Panc1 (cell line): ENCODE data around the gene PAPSS1. TPM values are rescaled to one million over a fixed set of nuclear protein-coding genes. Genes with fewer than 3 reads are reported as not detected.

Source experiments
- ATAC-seq: fragments of 200-7000 bp; cut with Tn5 transposase; 2 replicates; pipeline ENCODE4 v1.9.1; 2020; ENCODE audit warnings: mild to moderate bottlenecking, moderate library complexity
- BruUV-seq: library from RNA; stranded (reverse); fragments of 400-500 nt; replicated peaks from 2 replicates; lab custom pipeline; 2021; lab: Mats Ljungman, UMichigan
- CTCF ChIA-PET: fragments of 300-600 bp; sonication (Branson Sonifier 250); formaldehyde crosslinking; loops from one replicate; lab custom pipeline; 2022; ENCODE audit warnings: antibody characterized with exemption; lab: Charles Lee
- POLR2A ChIA-PET: fragments of 300-600 bp; sonication (Branson Sonifier 250); formaldehyde crosslinking; loops from one replicate; lab custom pipeline; 2022; ENCODE audit warnings: antibody characterized with exemption; lab: Charles Lee
- DNase-seq: peaks from one replicate; pipeline ENCODE4 v3.0.0-alpha.2; 2010; ENCODE audit warnings: low read depth, low spot score
- H3K27ac ChIP-seq: 2 replicates; pipeline ENCODE4 v1.5.1; 2011; ENCODE audit warnings: mild to moderate bottlenecking, low read length, inconsistent platforms
- H3K27me3 ChIP-seq: fragments of 200-500 bp; sonication (Bioruptor generic); 2 replicates; pipeline ENCODE4 v1.6.0; 2014; ENCODE audit warnings: low read length, inconsistent platforms; ENCODE audit not compliant: control insufficient read depth, insufficient read depth
- H3K36me3 ChIP-seq: fragments of 200-500 bp; sonication (Bioruptor generic); 2 replicates; pipeline ENCODE4 v1.5.1; 2014; ENCODE audit warnings: inconsistent platforms, mild to moderate bottlenecking, low read length, moderate library complexity; ENCODE audit not compliant: control insufficient read depth, insufficient read depth
- H3K4me1 ChIP-seq: 2 replicates; pipeline ENCODE4 v1.5.1; 2011; ENCODE audit warnings: inconsistent platforms, mild to moderate bottlenecking, low read length, moderate library complexity; ENCODE audit not compliant: control insufficient read depth, insufficient read depth
- H3K4me3 ChIP-seq, 2 experiments: 2 replicates each; pipeline ENCODE4 v1.5.1; 2011 to 2012; ENCODE audit warnings: low read depth in 2 of 2, low read length in 2 of 2, mild to moderate bottlenecking in 2 of 2, inconsistent platforms in 1 of 2, moderate library complexity in 1 of 2
- H3K9me3 ChIP-seq: fragments of 200-500 bp; sonication (Bioruptor generic); 2 replicates; pipeline ENCODE4 v1.5.1; 2014; ENCODE audit warnings: low read depth, mild to moderate bottlenecking, inconsistent platforms, low read length, moderate library complexity; ENCODE audit not compliant: control insufficient read depth, insufficient read depth
- POLR2AphosphoS5 ChIP-seq: IDR thresholded peaks from 2 replicates; pipeline ENCODE4 v1.6.1; 2012; ENCODE audit warnings: mild to moderate bottlenecking, low read depth, low read length, moderate library complexity
- SIN3A ChIP-seq: IDR thresholded peaks from 2 replicates; pipeline ENCODE4 v1.6.1; 2012; ENCODE audit warnings: low read depth, mild to moderate bottlenecking, low read length, moderate library complexity, borderline replicate concordance; ENCODE audit not compliant: insufficient read depth
- TCF7L2 ChIP-seq: IDR thresholded peaks from 2 replicates; pipeline ENCODE4 v1.6.1; 2011; ENCODE audit warnings: mild to moderate bottlenecking, low read depth, low read length, inconsistent platforms
- in situ Hi-C: cut with HindIII; loops from 2 replicates; pipeline ENCODE4 v1.10.0; 2016; ENCODE audit warnings: low sequenced_read_pairs, low pct_unique_long_range_greater_than_20kb
- intact Hi-C: fragments of 100-400 bp; cut with micrococcal nuclease; formaldehyde crosslinking; loops from one replicate; pipeline ENCODE4 v1.10.0; 2022; ENCODE audit not compliant: unreplicated experiment
- total RNA-seq: library from RNA; stranded (reverse); gene quantifications from one replicate; pipeline ENCODE4 v1.2.1, GENCODE V29; 2021; ENCODE audit not compliant: unreplicated experiment
- TF ChIP-seq, protein P1 (sequence below), 2 experiments: IDR thresholded peaks; 2 replicates each; pipeline ENCODE4 v1.6.1; 2011 to 2012; ENCODE audit warnings: low read depth in 2 of 2, control low read depth in 1 of 2, low read length in 1 of 2, mild to moderate bottlenecking in 1 of 2, moderate library complexity in 1 of 2; ENCODE audit not compliant: insufficient read depth in 1 of 2
- TF ChIP-seq, protein P2 (sequence below): fragments of 450-650 bp; IDR thresholded peaks from 2 replicates; pipeline ENCODE4 v1.5.1; 2017; ENCODE audit warnings: mild to moderate bottlenecking

PAPSS1 gene
- total RNA-seq, 1 experiment from 2014 or later, result 28.1 TPM

DNA sequence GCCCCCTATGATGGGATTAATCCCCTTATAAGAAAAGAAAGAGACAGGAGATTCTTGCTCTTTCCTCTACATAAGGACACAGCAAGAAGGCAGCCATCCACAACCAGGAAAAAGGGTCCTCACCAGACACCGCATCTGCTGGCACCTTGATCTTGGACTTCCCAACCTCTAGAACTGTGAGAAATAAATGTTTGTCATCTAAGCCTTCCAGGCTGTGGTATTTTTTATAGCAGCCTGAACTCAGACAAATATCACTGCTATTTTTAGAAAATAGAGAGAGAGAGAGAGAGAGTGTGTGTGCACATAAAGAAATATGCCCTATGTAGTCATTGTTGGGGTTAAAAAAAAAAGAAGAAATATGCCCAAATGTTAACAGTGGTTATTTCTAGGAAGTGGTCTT lies 104.2 kb downstream of the PAPSS1 start:
- in situ Hi-C loops, result no loop called here
- CTCF ChIA-PET, result no interaction called here

DNA sequence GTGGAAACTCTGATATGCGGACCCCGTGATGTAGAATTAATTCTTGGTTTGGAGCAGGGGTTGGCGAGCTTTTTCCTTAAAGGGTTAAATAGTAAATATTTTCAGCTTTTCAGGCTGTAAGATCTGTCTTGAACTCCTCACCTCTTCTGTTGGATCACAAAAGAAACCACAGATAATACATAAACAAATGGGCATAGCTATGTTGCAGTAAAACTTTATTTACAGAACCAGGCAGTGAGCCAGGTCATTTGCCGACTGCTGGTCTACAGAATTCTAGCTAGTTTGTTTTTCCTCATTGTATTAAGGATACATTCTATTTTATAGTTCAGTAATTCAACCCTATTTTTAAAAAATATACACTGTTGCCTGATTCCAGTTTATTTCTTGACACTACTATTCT lies 116.6 kb downstream of the PAPSS1 start:
- Histone ChIP-seq H3K4me3 (no peak overlapping the region), H3K4me1 (no peaks in the 10 kb centered on the region; the same call in 1 of the 2 replicates), H3K9me3 (no peaks in the 10 kb centered on the region), H3K36me3 (no peaks in the 10 kb centered on the region), H3K27me3 (no peaks in the 10 kb centered on the region), H3K27ac (no peak overlapping the region)
- BruUV-seq, result no TSS peak
- ChIA-PET CTCF (no interaction called here), POLR2A (no interaction called here)
- in situ Hi-C loops, result no loop called here
- intact Hi-C loops, result no loop called here
- ATAC-seq (no peak), DNase-seq (no peak)
- TF ChIP-seq, protein P1, sequence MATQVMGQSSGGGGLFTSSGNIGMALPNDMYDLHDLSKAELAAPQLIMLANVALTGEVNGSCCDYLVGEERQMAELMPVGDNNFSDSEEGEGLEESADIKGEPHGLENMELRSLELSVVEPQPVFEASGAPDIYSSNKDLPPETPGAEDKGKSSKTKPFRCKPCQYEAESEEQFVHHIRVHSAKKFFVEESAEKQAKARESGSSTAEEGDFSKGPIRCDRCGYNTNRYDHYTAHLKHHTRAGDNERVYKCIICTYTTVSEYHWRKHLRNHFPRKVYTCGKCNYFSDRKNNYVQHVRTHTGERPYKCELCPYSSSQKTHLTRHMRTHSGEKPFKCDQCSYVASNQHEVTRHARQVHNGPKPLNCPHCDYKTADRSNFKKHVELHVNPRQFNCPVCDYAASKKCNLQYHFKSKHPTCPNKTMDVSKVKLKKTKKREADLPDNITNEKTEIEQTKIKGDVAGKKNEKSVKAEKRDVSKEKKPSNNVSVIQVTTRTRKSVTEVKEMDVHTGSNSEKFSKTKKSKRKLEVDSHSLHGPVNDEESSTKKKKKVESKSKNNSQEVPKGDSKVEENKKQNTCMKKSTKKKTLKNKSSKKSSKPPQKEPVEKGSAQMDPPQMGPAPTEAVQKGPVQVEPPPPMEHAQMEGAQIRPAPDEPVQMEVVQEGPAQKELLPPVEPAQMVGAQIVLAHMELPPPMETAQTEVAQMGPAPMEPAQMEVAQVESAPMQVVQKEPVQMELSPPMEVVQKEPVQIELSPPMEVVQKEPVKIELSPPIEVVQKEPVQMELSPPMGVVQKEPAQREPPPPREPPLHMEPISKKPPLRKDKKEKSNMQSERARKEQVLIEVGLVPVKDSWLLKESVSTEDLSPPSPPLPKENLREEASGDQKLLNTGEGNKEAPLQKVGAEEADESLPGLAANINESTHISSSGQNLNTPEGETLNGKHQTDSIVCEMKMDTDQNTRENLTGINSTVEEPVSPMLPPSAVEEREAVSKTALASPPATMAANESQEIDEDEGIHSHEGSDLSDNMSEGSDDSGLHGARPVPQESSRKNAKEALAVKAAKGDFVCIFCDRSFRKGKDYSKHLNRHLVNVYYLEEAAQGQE (IDR thresholded peaks at IDR 0.05; ENCODE audit: insufficient read depth in 1 of 2, low read depth in 2 of 2, low read length in 1 of 2), result no peak
- no peak for TF ChIP-seq POLR2AphosphoS5
- TF ChIP-seq, protein P2, sequence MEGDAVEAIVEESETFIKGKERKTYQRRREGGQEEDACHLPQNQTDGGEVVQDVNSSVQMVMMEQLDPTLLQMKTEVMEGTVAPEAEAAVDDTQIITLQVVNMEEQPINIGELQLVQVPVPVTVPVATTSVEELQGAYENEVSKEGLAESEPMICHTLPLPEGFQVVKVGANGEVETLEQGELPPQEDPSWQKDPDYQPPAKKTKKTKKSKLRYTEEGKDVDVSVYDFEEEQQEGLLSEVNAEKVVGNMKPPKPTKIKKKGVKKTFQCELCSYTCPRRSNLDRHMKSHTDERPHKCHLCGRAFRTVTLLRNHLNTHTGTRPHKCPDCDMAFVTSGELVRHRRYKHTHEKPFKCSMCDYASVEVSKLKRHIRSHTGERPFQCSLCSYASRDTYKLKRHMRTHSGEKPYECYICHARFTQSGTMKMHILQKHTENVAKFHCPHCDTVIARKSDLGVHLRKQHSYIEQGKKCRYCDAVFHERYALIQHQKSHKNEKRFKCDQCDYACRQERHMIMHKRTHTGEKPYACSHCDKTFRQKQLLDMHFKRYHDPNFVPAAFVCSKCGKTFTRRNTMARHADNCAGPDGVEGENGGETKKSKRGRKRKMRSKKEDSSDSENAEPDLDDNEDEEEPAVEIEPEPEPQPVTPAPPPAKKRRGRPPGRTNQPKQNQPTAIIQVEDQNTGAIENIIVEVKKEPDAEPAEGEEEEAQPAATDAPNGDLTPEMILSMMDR, result no peak

More for the DNA sequence above, 104.2 kb downstream of the PAPSS1 start:
- POLR2A ChIA-PET, result no interaction called here
- DNase-seq (no peak), ATAC-seq (no peak)
- H3K4me3 ChIP-seq, result no peak overlapping the region
- no TSS peak for BruUV-seq
- H3K4me1 ChIP-seq, result no peaks in the 10 kb centered on the region
- no peaks in the 10 kb centered on the region for H3K9me3 ChIP-seq
- no peak overlapping the region for H3K27ac ChIP-seq
- no peaks in the 10 kb centered on the region for H3K27me3 ChIP-seq
- intact Hi-C loops, result no loop called here
- TF ChIP-seq, protein P1 (IDR thresholded peaks at IDR 0.05; ENCODE audit: insufficient read depth in 1 of 2, low read depth in 2 of 2, low read length in 1 of 2), result no peak
- TF ChIP-seq POLR2AphosphoS5 (no peak), TCF7L2 (no peak), SIN3A (no peak)
- TF ChIP-seq, protein P2, result no peak
- no peaks in the 10 kb centered on the region for H3K36me3 ChIP-seq
